ENCODE measurements around the gene SOBP.

SOBP gene

DNA sequence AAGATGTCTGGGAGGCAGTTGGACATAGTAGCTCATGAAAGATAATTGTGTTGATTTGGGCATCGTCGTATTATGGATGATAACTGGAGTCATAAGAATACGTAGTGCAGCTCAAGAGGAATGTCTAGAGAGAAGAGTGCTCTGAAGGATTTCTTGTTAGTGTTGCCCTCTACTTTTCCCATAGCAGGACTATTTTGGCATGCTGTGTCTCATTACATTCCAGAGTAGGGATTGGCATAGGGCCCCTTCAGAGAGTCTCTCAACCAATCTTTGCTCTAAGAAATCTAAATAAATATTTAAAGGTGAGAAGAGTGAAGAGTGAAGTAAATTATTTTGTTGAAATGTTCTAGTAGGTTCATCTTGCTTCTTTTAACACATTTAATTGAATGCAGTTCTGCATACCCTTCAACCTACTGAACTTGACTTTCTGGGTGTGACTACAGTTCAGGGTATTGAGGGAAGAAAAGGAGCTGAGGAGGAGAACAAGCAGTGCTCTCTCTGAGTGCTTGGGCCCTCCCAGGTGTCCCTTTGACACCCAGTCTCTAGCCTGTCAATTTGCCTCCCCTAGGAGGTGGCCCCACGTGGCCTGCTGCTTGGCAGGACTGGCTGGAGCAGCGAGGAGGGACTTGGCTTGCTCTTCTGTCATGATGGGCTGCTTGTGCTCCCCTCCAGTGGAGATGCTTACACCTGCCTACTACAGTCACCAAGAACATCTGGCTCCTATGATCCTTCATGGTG lies 33.3 kb downstream of the SOBP start:
- DNase-seq, result no peak

DNA sequence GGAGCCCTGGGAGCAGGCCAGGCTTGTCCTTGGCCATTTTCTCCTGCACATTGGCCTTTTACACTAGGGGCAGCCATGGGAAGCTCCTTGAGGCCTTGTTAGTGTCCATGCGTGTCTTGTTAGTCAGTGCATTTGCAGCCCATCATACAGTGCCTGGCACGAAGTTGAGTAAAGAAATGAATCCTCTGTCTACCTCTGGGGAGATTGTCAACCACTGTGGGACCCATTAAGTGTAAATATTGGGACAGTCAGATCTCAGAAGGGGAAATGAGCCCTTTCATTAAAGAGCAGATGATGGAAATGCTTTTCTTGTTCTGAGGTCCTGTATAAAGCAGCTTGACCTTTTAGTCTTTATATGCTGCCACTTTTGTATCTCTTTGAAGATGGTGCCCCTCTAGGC lies 33.9 kb downstream of the SOBP start:
- DNase-seq, result no peak

DNA sequence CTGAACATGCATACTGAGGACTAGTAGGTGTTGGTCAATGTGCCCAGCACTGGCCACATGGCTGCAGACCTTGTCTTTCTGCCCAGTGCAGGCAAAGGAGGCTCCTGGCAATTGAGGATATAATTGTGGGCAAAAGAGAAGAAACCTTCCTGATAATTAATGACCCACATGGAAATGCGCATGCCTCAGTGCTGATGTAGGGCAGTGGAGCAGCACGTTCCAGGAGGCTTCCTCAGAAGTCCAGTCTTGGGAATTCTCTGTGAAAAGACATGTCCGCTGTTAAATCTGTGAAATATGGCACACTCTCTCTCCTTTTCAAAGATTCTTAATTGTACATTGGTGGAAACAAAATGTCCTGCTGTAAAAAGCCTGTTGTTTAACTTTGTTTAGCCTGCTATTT lies 34.7 kb downstream of the SOBP start:
- DNase-seq, result no peak

DNA sequence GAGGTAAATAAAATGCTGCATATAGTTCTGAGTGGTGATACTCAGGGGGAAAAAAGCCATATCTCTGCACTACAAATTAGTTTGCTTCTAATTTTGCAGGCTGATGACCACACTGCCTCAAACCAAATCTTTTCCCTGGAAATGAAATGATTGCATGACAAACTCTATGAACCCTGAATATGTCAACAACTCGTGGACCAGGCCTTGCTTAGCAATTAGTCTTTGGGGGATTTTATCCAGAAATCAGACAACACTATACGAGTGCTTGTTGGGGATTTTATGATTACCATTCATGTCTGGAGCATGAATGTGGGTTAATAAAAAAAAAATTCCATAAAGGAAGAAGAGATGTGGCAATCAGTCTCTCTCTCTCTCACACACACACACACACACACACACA lies 42.0 kb downstream of the SOBP start:
- no peak for DNase-seq

- DNase-seq, result no peak
Observed at GRCh38 chr6:107532706-107533105, 42.8 kb downstream of the SOBP start.

DNA sequence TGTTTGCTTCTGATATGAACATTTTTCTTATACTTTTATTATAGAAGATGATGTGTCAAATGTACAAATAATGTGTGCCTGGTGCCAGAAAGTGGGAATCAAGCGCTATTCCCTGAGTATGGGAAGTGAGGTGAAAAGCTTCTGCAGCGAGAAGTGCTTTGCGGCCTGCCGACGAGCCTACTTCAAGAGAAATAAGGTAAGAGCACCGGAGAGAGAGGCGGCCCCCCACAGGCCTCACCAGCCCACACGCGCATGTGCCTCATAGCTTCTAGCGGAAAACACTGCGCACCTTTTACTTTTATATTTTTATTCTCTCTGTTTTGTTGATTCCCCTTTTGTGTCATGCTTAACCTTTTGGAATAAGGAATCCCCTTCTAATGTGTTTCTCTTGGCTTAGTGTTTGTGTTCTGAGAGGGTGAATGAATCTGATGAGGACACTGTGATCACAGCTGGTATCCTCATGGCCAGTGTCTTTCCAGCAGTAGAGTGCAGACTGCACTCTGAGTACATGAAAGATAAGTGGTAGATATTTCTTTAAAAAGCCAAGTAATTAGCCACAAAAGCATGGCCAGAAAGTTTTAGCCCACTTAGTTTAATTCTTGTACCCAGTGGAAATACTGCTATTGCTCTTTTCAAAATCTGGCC lies 43.6 kb downstream of the SOBP start:
- no peak for DNase-seq

GRCh38 chr6:107534571-107535141 lies 44.7 kb downstream of the SOBP start:
- no peak for DNase-seq

DNA sequence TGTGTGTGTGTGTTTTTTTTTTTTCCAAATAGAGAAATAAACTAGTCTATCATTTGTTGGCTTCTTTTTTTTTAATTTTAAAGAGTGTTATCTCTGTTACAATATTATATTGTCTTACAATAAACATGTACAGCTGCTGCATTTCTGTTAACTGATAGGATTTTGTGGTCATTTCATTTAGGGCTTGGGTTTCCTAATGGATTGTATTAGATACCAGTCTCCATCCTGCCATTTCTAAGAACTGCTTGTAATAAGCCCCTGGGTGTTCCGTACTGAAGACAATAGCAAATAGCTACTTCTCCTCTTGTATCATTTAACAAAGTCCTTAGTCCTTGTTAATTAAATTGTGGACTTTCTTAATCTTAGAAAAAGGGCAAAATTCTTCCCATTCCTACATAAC lies 45.7 kb downstream of the SOBP start:
- no peak for DNase-seq

DNA sequence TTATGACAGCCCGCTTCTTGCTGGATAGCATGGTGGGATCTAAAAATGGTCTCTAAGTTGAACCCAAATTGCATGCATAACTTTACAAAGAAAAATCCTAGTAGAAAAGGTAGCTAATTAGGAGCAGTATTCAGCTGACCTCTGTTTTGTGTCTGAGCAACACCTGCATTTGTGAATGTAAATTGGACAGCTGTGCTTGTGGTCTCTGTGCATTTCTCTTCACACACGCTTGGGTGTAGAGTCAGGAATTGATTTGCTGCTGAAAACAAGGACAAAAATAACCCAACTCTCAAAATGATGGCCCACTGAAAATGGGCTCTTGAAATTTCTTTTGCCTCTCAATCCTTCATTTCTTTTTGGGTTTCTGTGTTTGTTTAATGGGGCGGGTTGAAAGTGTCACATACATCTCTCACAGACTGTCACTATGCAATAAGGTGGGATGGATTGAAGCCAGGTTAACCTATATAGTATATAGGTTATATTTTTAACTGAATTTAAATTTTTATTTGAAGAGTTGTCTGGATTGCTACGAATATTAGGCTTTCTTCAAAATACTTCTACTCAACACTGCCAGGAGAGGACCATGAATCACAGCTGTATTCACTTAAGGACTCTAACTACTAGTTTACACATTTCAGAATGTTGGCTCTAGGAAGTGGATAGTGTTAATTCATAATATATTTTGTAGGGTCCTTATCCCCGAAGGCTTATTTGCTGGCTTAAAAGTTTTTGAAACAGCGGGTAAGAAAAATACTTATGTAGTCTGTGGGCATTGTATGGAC lies 46.5 kb downstream of the SOBP start:
- no peak for DNase-seq

DNA sequence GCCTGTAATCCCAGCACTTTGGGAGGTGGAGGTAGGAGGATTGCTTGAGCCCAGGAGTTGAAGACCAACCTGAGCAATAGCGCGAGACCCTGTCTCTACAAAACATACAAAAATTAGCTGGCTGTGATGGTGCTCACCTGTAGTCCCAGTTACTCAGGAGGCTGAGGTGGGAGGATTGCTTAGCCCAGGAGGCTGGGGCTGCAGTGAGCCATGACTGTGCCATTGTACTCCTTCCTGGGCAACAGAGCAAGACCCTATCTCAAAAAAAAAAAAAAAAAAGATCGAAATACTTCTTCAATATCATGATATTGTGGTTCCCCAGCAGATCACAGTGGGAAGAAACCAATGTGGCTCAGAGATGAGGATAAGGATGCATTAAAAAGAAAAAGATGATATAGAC lies 47.6 kb downstream of the SOBP start:
- no peak for DNase-seq

DNA sequence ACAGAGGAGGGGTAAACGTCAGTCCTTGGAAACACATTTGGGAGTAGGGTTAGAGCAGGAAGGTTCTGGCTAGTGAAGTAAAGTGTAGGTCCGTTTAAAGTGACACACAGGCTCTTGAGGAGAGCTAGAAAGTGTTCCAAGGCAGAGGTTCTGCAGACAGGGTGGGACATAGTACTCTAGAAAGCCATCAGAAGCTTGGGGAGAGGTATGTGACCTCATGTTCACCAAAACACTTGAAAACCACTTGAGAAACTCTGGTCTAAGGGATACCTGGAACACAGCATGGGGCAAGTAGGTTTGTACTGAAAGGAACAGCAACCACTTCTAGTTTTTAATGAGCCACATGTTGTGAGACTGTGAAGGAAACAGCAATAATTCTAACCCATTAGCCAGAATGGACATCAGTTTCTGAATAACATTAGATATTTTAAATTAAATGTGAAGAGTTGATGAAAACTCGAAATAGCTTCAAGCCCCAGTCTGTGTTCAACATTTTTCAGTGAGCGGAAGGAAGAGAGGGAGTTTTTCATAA lies 49.0 kb downstream of the SOBP start:
- DNase-seq, result peak; percentile 61

DNA sequence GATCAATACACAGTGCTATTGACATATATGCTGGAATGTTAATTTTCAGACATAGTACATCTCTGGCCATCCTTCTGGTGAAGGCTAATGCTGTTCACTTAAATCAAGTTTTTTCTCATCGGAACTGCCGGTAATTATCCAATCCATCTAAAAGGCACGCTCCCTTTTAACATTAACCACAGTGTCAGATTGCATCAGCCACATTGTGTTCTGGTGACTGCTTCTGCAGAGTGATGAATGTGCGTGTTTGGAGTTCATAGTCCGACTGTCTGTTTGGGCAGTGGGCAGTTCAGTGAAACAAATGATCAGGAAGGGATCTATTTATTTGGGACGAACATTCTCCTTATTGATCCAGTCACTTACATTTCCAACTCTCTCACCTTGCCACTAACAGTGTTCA lies 49.5 kb downstream of the SOBP start:
- peak; percentile 27 for DNase-seq

GRCh38 chr6:107539849-107540464 lies 50.0 kb downstream of the SOBP start:
- peak; percentile 24 for DNase-seq

GRCh38 chr6:107540465-107540857 lies 50.5 kb downstream of the SOBP start:
- peak; percentile 13 for DNase-seq

DNA sequence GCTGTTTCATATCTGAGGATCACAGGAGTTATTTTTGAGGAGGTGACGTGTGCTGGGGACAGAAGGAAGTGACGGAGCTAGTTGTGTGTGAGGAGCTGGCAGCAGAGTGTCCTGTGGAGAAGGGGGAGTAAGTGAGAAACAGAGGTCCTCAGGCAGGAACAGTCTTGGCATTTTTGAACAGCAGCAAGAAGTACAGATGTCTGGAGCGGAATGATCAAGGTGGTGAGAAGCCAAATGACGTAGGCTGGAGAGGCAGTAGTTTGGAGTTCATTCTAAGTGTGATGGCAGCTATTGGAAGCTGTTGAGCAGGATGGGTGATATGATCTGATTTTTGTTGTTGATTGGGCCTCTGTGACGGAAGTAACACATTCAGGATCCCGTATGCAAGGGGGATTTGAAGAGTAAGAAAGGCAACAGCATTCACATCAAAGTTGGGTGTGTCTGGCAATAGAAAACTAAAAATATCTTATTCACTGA lies 52.3 kb downstream of the SOBP start:
- DNase-seq, result no peak

GRCh38 chr6:107543088-107543487 lies 53.2 kb downstream of the SOBP start:
- DNase-seq, result no peak

GRCh38 chr6:107543567-107543966 lies 53.6 kb downstream of the SOBP start:
- no peak for DNase-seq

- DNase-seq, result no peak
Observed at GRCh38 chr6:107545763-107546162, 55.8 kb downstream of the SOBP start.

- no peak for DNase-seq
Observed at GRCh38 chr6:107546691-107547450, 57.0 kb downstream of the SOBP start.

DNA sequence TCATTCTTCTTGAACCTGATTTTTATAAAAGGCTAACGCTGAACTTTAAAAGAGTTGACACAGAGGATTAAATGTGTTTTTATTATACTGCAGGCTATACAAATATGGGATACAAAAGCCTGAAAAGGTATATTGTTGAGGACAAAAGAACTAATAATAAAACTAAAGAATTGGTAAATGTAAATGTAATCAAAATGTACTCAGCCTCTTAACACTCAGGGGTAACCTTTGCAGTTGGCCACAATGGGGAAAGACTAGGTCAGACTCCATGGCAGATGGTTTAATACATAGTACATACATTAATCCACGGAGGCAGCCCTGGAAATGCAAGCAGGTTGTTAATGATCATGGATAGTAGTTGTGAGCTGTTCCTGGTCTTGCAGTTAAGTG lies 57.5 kb downstream of the SOBP start:
- no peak for DNase-seq

- DNase-seq, result no peak
Observed at GRCh38 chr6:107550241-107550840, 60.4 kb downstream of the SOBP start.

DNA sequence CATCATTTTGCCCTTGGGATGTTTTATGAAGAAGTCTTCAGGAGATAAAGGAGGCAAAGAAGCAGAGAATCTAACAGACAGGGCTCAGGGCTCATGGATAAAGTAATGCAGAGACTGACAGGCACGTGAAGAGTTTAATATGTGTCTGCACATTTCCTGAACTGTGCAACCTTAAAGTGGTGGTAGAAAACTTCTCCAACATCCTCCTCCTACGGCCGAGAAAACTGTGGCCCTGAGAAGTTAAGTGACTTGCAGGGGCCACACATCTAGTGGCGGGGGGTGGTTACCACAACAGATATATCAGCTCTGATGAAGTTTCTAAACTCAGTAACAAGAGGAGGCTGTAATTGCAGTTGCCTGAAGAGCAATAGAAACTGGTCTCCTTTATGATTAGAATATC lies 61.0 kb downstream of the SOBP start:
- no peak for DNase-seq
